ENCODE measurements around the gene GARIN3.

DNA sequence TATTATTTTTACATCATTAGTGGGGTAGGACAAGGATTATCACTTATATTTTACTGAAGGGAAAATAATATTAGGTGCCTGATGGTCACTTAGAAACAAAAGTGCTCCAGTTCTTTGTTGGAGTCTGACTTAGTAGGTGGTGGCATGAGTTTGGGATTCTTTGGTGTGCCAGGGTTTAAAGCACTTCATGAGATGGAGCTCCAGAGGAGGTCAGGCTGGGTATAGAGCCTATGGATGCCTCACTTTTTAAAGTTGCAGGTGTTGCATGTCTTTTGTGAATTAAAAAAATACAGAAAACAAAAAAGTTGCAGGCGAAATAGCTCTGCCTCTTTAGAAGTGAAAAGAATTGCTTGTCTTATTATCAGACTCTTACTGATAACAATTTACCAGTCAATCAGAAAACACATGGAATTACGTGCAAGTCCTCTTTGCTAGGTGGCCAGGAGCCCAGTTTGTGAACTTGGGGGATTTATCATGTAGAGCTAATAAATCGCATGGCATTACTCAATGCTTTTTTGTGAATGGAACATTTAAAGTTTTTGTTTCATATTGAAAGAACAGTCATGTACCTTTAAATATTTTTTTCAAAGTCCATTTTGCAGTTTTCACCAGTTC, 16.2 kb upstream of the GARIN3 start:
- TF ChIP-seq, protein P1, sequence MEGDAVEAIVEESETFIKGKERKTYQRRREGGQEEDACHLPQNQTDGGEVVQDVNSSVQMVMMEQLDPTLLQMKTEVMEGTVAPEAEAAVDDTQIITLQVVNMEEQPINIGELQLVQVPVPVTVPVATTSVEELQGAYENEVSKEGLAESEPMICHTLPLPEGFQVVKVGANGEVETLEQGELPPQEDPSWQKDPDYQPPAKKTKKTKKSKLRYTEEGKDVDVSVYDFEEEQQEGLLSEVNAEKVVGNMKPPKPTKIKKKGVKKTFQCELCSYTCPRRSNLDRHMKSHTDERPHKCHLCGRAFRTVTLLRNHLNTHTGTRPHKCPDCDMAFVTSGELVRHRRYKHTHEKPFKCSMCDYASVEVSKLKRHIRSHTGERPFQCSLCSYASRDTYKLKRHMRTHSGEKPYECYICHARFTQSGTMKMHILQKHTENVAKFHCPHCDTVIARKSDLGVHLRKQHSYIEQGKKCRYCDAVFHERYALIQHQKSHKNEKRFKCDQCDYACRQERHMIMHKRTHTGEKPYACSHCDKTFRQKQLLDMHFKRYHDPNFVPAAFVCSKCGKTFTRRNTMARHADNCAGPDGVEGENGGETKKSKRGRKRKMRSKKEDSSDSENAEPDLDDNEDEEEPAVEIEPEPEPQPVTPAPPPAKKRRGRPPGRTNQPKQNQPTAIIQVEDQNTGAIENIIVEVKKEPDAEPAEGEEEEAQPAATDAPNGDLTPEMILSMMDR (IDR thresholded peaks at IDR 0.05; ENCODE audit: low read length): no peak
- TF ChIP-seq EZH2 (IDR thresholded peaks at IDR 0.05; ENCODE audit: borderline replicate concordance, low read length): no peak
